Progenitor cell of endocrine pancreas (in vitro differentiated cells): ENCODE data around the gene CORO2B. TPM values are rescaled to one million over a fixed set of nuclear protein-coding genes. Genes with fewer than 3 reads are reported as not detected.

ENCODE experiments used
- DNase-seq: peaks from one replicate; pipeline ENCODE4 v3.0.0; 2021; ENCODE audit warnings: low spot score; ENCODE audit not compliant: unreplicated experiment
- H3K27ac Mint-ChIP-seq: 2 replicates; pipeline ENCODE4 v1.8.0; 2021; ENCODE audit warnings: mild to moderate bottlenecking, moderate library complexity, mixed read lengths
- H3K27me3 Mint-ChIP-seq: 2 replicates; pipeline ENCODE4 v1.8.0; 2021; ENCODE audit warnings: mixed read lengths
- H3K36me3 Mint-ChIP-seq: 2 replicates; pipeline ENCODE4 v1.8.0; 2022; ENCODE audit warnings: mixed read lengths; ENCODE audit not compliant: insufficient read depth
- H3K4me1 Mint-ChIP-seq: 2 replicates; pipeline ENCODE4 v1.8.0; 2021; ENCODE audit warnings: low read depth, mixed read lengths
- H3K4me3 Mint-ChIP-seq: 2 replicates; pipeline ENCODE4 v1.8.0; 2021; ENCODE audit warnings: low read depth, mild to moderate bottlenecking, moderate library complexity, mixed read lengths
- H3K9me3 Mint-ChIP-seq: 2 replicates; pipeline ENCODE4 v1.8.0; 2021; ENCODE audit warnings: low read depth, mixed read lengths
- total RNA-seq: library from RNA; stranded (reverse); gene quantifications from 2 replicates; pipeline ENCODE4 v1.2.1, GENCODE V29; 2021
- TF ChIP-seq, protein P1 (sequence below): fragments of 200-600 bp; sonication (generic); IDR thresholded peaks from one replicate; pipeline ENCODE4 v1.5.0; 2021; ENCODE audit warnings: antibody characterized with exemption, mild to moderate bottlenecking; ENCODE audit not compliant: unreplicated experiment

CORO2B gene
- total RNA-seq, 1 donor from 2014 or later: 1.5 TPM

DNA sequence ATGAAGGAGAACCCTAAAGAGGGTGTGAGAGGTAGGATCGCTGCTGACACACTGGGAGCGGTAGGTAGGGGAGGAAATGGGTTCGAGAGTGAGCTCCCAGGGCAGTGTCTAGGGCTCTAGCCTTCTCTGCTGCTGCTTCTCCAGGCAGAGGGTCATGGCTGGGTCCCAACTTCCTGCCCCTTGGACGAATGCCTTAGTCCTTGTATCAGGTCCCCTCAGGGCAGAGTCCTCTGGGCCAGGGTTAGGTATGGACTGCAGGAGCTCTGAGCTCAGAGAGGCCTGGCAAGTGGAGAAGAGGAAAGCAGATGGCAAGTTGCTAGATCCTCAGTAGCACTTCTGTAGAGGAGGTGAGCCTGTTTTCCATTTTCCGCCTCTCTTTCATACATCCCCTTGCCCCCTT, 2.9 kb downstream of the CORO2B start:
- Mint-ChIP-seq H3K4me1 (peaks cover 4% of the 10 kb centered on the region), H3K36me3 (no peaks in the 10 kb centered on the region), H3K4me3 (no peak overlapping the region), H3K27me3 (peaks cover 61% of the 10 kb centered on the region), H3K27ac (no peak overlapping the region), H3K9me3 (no peaks in the 10 kb centered on the region)
- TF ChIP-seq, protein P1, sequence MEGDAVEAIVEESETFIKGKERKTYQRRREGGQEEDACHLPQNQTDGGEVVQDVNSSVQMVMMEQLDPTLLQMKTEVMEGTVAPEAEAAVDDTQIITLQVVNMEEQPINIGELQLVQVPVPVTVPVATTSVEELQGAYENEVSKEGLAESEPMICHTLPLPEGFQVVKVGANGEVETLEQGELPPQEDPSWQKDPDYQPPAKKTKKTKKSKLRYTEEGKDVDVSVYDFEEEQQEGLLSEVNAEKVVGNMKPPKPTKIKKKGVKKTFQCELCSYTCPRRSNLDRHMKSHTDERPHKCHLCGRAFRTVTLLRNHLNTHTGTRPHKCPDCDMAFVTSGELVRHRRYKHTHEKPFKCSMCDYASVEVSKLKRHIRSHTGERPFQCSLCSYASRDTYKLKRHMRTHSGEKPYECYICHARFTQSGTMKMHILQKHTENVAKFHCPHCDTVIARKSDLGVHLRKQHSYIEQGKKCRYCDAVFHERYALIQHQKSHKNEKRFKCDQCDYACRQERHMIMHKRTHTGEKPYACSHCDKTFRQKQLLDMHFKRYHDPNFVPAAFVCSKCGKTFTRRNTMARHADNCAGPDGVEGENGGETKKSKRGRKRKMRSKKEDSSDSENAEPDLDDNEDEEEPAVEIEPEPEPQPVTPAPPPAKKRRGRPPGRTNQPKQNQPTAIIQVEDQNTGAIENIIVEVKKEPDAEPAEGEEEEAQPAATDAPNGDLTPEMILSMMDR: no peak
- no peak for DNase-seq

- Mint-ChIP-seq H3K4me1 (peaks cover 4% of the 10 kb centered on the region), H3K4me3 (no peak overlapping the region), H3K27me3 (peaks cover 56% of the 10 kb centered on the region), H3K27ac (no peak overlapping the region), H3K36me3 (no peaks in the 10 kb centered on the region), H3K9me3 (no peaks in the 10 kb centered on the region)
- no peak for DNase-seq
- TF ChIP-seq, protein P1: no peak
These were observed 3.4 kb downstream of the CORO2B start for GRCh38 chr15:68582236-68582635.

DNA sequence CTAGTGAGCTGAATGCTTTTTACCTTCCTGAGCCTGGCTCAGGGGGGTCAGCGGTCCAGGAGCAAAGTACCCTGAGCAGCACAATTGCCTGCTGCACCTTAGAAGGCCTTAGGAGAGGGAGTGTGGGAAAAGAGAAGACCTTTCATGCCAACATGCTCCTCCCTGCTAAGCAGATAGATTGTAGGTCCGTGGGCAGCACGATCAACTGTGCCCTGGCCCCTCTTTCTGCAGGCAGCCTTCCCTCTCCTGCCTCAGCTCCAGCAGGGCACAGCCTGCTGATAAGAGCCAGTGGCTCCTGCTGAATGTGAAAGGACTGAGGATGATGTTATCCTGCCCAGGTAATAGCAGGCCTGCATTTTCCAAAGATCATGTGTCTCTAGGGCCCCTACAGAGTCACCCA, 4.1 kb downstream of the CORO2B start:
- no peak overlapping the region for H3K4me3 Mint-ChIP-seq
- DNase-seq: no peak
- H3K27ac Mint-ChIP-seq: no peak overlapping the region
- TF ChIP-seq, protein P1: no peak
- no peaks in the 10 kb centered on the region for H3K9me3 Mint-ChIP-seq
- H3K27me3 Mint-ChIP-seq: peaks cover 53% of the 10 kb centered on the region
- no peaks in the 10 kb centered on the region for H3K36me3 Mint-ChIP-seq
- peaks cover 1% of the 10 kb centered on the region for H3K4me1 Mint-ChIP-seq

DNA sequence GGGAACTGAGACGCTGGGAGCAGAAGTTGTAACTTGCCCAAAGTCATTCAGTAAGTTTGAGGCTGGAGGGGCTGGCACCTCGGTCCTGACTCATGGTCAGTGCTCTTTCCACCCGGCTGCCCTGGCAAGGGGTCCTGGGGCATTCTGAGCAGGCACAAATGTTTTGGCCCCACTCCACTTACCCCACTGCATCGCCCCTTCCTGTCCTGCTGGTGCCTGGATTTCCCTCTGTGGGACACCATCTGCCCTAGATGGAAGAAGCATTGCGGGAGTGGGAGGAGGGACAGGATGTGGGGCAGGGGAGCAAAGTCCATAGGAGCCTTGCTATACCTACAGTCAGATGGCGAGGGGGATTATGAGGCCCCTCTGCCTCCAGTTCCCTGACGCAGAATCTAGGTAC, 4.5 kb downstream of the CORO2B start:
- no peak overlapping the region for H3K4me3 Mint-ChIP-seq
- H3K4me1 Mint-ChIP-seq: no peaks in the 10 kb centered on the region
- no peaks in the 10 kb centered on the region for H3K9me3 Mint-ChIP-seq
- H3K27me3 Mint-ChIP-seq: peaks cover 52% of the 10 kb centered on the region
- TF ChIP-seq, protein P1: no peak
- DNase-seq: no peak
- no peaks in the 10 kb centered on the region for H3K36me3 Mint-ChIP-seq
- H3K27ac Mint-ChIP-seq: no peak overlapping the region

GRCh38 chr15:68583936-68584755, 5.4 kb downstream of the CORO2B start:
- no peak overlapping the region for H3K4me3 Mint-ChIP-seq

More at GRCh38 chr15:68583936-68584755, 5.4 kb downstream of the CORO2B start:
- H3K9me3 Mint-ChIP-seq: no peaks in the 10 kb centered on the region
- DNase-seq: no peak
- peaks cover 55% of the 10 kb centered on the region for H3K27me3 Mint-ChIP-seq
- H3K4me1 Mint-ChIP-seq: no peaks in the 10 kb centered on the region
- TF ChIP-seq, protein P1: no peak
- H3K27ac Mint-ChIP-seq: no peak overlapping the region
- H3K36me3 Mint-ChIP-seq: no peaks in the 10 kb centered on the region
